ENCODE measurements around the gene ZNF490.
"Not testable (repeated sequence)": the region's sequence is repeated elsewhere in the genome, so short reads cannot be mapped to it uniquely, and the experiment has no call there.

The ZNF490 gene

GRCh38 chr19:12610540-12611360 lies at the start of gene ZNF490, which contains the start of gene ZNF791:
Gene ZNF490 (minus strand): TSS chr19:12610813. CDS start chr19:12610680, 133 bp downstream.
Gene ZNF791 (plus strand): TSS chr19:12610920. CDS start chr19:12611080, 160 bp downstream.
- peak; percentile 98 for DNase-seq

- DNase-seq = no peak
Measured at GRCh38 chr19:12657966-12658365, 47.4 kb upstream of the ZNF490 start.

- peak; percentile 73 for DNase-seq
Measured at GRCh38 chr19:12656899-12657571, 46.4 kb upstream of the ZNF490 start.

GRCh38 chr19:12655546-12655945 lies 44.9 kb upstream of the ZNF490 start:
- DNase-seq = no peak

DNA sequence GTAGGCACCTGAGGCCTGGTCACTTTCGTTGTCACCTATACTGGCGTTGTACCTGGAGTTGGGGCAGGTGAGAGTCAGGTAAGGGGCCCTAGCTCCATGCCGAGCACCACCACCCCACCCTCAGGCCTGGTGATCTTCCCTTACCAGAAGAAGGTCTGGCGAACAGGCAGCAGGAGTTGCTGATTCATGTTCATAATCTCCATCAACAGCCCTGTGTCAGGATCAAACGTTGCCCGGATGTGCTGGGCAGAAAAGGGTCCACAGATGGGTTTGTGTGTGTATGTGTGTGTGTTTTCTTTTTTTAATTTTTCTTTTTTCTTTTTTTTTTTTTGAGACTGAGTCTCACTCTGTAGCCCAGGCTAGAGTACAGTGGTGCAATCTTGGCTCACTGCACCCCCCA lies 41.6 kb upstream of the ZNF490 start:
- no peak for DNase-seq

DNA sequence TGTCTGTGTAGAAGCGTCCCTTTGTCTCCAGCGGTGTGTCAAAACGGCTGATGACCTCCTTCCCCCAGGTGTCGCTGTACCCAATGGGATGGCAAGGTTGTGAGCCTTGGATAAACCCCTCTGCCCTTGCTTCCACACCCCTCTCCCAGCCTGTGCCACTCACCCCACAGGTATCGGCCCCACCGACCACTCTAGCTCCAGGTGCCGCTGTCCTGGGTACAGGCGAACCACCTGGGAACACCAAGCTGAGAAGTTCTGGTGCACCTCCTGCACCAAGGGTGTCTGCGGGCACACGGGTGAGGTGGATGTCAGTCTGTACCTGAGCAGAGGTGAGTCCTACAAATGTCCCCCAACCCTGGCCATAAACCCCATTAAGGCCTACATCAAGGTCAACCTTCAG lies 39.3 kb upstream of the ZNF490 start:
- DNase-seq = no peak

- DNase-seq = no peak
Measured at GRCh38 chr19:12648088-12648487, 37.5 kb upstream of the ZNF490 start.

DNA sequence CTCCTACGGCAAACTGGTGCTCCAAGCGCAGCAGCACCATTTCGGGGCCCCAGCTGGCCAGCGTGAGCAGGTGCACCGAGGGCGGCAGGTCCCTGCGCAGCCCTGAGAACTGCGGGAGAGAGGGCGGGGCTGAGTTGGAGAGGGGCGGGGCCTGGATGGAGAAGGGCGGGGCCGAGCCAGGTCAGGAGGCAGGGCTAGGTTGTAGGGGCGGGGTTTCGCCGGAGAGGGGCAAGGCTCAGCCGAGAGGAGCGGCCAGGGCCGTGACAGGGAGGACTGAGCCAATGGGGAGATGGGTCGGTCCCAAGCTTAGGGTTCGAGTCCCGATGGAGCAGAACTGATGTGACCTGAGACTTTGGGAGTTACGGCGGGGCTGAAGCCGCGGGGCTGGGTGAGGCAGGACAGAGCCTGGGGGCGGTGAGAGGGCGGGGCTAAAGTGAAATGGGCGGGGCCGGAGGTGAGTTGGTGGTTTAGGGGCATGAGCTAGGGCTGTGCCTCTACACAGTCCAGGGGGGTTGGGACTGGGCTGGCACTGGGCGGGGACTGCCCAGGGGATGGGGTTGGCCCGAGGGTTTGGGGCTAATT lies 37.0 kb upstream of the ZNF490 start:
- DNase-seq = peak; percentile 75

DNA sequence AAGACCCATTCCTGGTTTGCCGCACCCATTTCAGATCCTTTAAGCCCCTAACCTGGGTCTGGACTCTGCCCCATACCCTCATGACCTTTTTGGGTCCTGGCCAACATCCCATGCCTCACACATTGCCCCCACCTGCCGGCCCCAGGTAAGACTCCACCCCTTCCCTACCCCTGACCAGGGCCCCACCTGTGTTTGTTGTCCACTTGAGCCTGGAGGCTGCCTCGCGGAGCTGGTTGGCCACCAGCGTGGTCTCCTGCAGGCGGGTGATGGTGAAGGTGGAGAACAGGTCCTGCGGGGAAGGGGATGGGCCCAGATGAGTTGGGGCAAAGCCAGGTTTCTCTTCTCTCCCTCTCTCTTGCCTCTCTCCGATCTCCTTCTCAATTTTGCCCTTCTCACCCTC lies 36.4 kb upstream of the ZNF490 start:
- DNase-seq = no peak

DNA sequence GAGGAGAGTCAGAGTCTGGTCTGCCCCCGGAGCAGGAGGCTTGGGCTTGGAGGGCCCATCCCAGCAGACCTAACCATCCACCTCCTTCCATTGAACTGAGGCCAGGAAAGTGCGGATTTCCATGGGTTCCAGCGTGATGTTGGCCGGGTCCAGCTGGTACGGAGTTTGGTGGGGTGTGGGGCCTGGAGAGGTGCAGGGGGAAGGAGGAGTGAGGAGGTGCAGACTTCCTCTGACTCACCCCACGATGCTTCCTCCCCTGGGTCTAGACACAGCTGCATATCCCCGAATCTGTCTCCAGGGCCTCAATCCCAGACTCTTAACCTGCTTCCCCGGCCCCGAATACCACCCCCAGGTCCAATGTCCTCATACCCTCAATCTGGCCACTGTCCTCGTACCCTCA lies 35.9 kb upstream of the ZNF490 start:
- no peak for DNase-seq

- not testable (repeated sequence) for DNase-seq
Measured at GRCh38 chr19:12643716-12644115, 33.1 kb upstream of the ZNF490 start.

GRCh38 chr19:12642506-12642905 lies 31.9 kb upstream of the ZNF490 start:
- DNase-seq = no peak

DNA sequence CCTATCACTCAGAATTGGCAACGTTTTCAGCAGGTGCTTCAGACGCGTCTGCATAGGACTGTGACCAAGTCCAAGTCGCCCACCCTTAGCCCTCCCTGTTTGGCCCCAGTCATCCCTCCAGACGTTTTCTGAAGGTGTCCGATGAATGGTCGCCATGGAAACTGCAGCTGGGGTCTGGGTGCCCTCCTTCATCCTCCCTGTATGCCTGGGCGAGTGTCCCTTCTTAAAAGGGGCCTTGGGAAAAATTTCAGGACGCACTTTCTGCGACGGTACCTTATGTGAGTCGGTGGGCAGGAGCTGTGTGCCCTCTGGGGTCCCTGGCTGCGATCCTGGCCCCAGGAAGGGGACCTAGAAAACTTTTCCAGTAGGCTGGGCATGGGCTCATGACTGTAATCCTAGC lies 30.8 kb upstream of the ZNF490 start:
- no peak for DNase-seq

- DNase-seq = peak; percentile 94
Measured at GRCh38 chr19:12639901-12640613, 29.4 kb upstream of the ZNF490 start.

GRCh38 chr19:12638611-12639182 lies 28.1 kb upstream of the ZNF490 start:
- DNase-seq = no peak

GRCh38 chr19:12636631-12637030 lies 26.0 kb upstream of the ZNF490 start:
- no peak for DNase-seq

DNA sequence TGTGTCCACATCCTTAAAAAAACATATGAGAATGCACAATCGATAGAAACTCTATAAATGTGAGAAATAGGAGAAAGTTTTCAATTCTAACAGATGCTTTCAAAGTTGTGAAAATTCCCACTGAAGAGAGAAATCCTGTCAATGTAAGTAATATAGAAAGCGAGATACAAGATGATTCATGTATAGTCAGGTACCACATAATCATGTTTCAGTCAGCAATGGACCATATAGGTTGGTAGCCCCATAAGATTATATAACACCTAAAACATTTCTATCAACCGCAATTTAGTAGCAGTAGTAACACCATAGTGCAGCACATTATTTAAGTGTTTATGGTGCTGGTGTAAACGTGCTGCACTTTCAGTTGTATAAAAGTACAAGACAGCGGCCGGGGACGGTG lies 18.6 kb upstream of the ZNF490 start:
- DNase-seq = no peak

DNA sequence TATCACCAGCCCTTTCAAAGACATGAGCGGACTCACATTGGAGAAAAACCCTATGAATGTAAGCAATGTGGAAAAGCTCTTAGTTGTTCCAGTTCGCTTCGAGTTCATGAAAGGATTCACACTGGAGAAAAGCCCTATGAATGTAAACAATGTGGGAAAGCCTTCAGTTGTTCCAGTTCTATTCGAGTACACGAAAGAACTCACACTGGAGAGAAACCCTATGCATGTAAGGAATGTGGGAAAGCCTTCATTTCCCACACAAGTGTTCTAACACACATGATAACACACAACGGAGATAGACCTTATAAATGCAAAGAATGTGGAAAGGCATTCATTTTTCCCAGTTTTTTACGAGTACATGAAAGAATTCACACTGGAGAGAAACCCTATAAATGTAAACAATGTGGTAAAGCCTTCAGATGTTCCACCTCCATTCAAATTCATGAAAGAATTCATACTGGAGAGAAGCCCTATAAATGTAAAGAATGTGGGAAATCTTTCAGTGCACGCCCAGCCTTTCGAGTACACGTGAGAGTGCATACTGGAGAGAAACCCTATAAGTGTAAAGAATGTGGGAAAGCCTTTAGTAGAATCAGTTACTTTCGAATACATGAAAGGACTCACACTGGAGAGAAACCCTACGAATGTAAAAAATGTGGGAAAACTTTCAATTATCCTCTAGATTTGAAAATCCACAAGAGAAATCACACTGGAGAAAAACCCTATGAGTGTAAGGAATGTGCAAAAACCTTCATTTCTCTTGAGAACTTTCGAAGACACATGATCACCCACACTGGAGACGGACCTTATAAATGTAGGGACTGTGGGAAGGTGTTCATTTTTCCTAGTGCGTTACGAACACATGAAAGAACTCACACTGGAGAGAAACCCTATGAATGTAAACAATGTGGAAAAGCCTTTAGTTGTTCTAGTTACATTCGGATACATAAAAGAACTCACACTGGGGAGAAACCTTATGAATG lies 17.7 kb upstream of the ZNF490 start:
- DNase-seq = no peak

DNA sequence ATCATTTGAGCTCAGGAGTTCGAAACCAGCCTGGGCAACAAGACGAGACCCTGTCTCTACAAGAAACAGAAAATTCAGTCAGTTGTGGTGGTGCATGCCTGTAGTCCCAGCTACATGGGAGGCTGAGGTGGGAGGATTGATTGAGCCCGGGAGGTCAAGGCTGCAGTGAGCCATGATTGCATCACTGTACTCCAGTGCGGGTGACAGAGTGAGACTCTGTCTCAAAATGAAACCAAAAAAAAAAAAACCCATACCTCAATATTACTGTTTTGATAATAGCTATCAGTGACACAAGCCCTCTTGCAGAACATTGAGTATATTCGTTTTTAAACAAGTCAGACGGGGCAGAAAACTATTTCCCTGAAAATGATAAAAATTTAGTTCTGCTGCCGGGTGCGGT lies 16.3 kb upstream of the ZNF490 start:
- no peak for DNase-seq

GRCh38 chr19:12623361-12624031 lies 12.9 kb upstream of the ZNF490 start:
- DNase-seq = no peak

Data from stimulated activated CD8-positive, alpha-beta memory T cell treated with anti-CD3 and anti-CD28 coated beads, Interleukin-4, amount 100 ng/mL, for 48 hours (primary cell).